K562 (cell line): Measurements from ENCODE around the gene MIXL1. TPM values are rescaled to one million over a fixed set of nuclear protein-coding genes. Genes with fewer than 3 reads are reported as not detected.

Experiments
- ATAC-seq: fragments of 200-7000 bp; cut with Tn5 transposase; 3 replicates; pipeline ENCODE4 v1.9.1; 2020; ENCODE audit warnings: moderate library complexity
- BruUV-seq: library from RNA; stranded (reverse); fragments of 400-500 nt; replicated peaks from 2 replicates; lab custom pipeline; 2021; lab: Mats Ljungman, UMichigan
- CTCF ChIA-PET: fragments of 300-600 bp; formaldehyde crosslinking; extraction: SDS; loops from one replicate; lab custom pipeline; 2021; ENCODE audit warnings: low intra/inter-chr PET ratio; lab: Yijun Ruan, JAX
- POLR2A ChIA-PET: fragments of 300-600, 350-650 bp; sonication (Branson Sonifier 250); formaldehyde crosslinking; extraction: SDS; loops from one replicate; lab custom pipeline; 2021; ENCODE audit warnings: antibody characterized with exemption, inconsistent platforms; lab: Yijun Ruan, JAX
- DNase-seq, 4 experiments: peaks; one replicate each; pipeline versions ENCODE4 v3.0.0 to v3.0.0-alpha.2; 2011 to 2018; ENCODE audit warnings: low spot score in 3 of 4, mixed read lengths in 3 of 4; ENCODE audit errors: extremely low read depth in 1 of 4
- FAIRE-seq: peaks from 2 replicates; lab custom pipeline; 2011; peaks lifted over from hg19 to GRCh38; lab: Jason Lieb, UNC
- H2AFZ ChIP-seq: 2 replicates; pipeline ENCODE4 v1.6.0; 2011; ENCODE audit warnings: low read depth, low read length, control low read depth, inconsistent platforms
- H3K27ac ChIP-seq: fragments of 200-600 bp; 3 replicates; pipeline ENCODE4 v1.8.0; 2011; ENCODE audit warnings: low read depth, mild to moderate bottlenecking, control low read depth, inconsistent platforms, low read length, moderate library complexity, mixed read lengths; ENCODE audit errors: extremely low read depth
- H3K27me3 ChIP-seq, 2 experiments: fragments of 300-600 bp in 1 of 2; 2 replicates in 1 of 2; 3 replicates in 1 of 2; pipeline versions ENCODE4 v1.6.0 to v1.8.0; 2011; ENCODE audit warnings: inconsistent platforms in 2 of 2, low read length in 2 of 2, mild to moderate bottlenecking in 1 of 2, mixed read lengths in 1 of 2, moderate library complexity in 1 of 2; ENCODE audit not compliant: control insufficient read depth in 2 of 2, insufficient read depth in 2 of 2
- H3K36me3 ChIP-seq: fragments of 300-600 bp; 3 replicates; pipeline ENCODE4 v1.8.0; 2011; ENCODE audit warnings: mild to moderate bottlenecking, low read length, inconsistent platforms; ENCODE audit not compliant: control insufficient read depth, insufficient read depth
- H3K4me1 ChIP-seq, 2 experiments: fragments of 200-600 bp in 1 of 2; replicated peaks in 1 of 2; 2 replicates in 1 of 2; 3 replicates in 1 of 2; pipeline versions ENCODE4 v1.5.1 to v1.8.0; 2011; ENCODE audit warnings: inconsistent platforms in 2 of 2, low read length in 2 of 2, mild to moderate bottlenecking in 1 of 2, mixed read lengths in 1 of 2, moderate library complexity in 1 of 2; ENCODE audit not compliant: control insufficient read depth in 2 of 2, insufficient read depth in 2 of 2
- H3K4me2 ChIP-seq: 2 replicates; pipeline ENCODE4 v1.6.1; 2011; ENCODE audit warnings: low read length, control low read depth, inconsistent platforms, mixed read lengths; ENCODE audit not compliant: insufficient read depth
- H3K4me3 ChIP-seq: fragments of 200-600 bp; sonication (generic), shearing (Covaris generic); 2 replicates; pipeline ENCODE4 v1.5.1; 2016; ENCODE audit warnings: control low read depth, inconsistent platforms
- H3K79me2 ChIP-seq: fragments of 200-600 bp; 3 replicates; pipeline ENCODE4 v1.8.0; 2011; ENCODE audit warnings: low read length, inconsistent platforms; ENCODE audit not compliant: control insufficient read depth, insufficient read depth
- H3K9ac ChIP-seq, 2 experiments: 2 replicates each; pipeline versions ENCODE4 v1.6.0 to v1.6.1; 2011; ENCODE audit warnings: low read depth in 2 of 2, low read length in 2 of 2, control low read depth in 1 of 2, inconsistent platforms in 1 of 2, mild to moderate bottlenecking in 1 of 2, mixed read lengths in 1 of 2; ENCODE audit not compliant: insufficient read depth in 1 of 2
- H3K9me1 ChIP-seq: one replicate; pipeline ENCODE4 v1.6.0; 2011; ENCODE audit warnings: inconsistent platforms, mild to moderate bottlenecking, low read length, moderate library complexity; ENCODE audit not compliant: control insufficient read depth, insufficient read depth
- H3K9me3 ChIP-seq: replicated peaks from 2 replicates; pipeline ENCODE4 v1.5.1; 2011; ENCODE audit warnings: low read depth, low read length, inconsistent platforms; ENCODE audit not compliant: control insufficient read depth, insufficient read depth
- H4K20me1 ChIP-seq: replicated peaks from 2 replicates; pipeline ENCODE4 v1.6.1; 2011; ENCODE audit warnings: low read length, inconsistent platforms, mixed read lengths; ENCODE audit not compliant: control insufficient read depth, insufficient read depth
- C11orf30 ChIP-seq: fragments of 450-650 bp; IDR thresholded peaks from 2 replicates; pipeline ENCODE4 v1.6.1; 2016; ENCODE audit warnings: low read depth, mild to moderate bottlenecking
- CHCHD3 ChIP-seq: fragments of 250-450 bp; sonication (Bioruptor Pico); IDR thresholded peaks from 2 replicates; pipeline ENCODE4 v2.1.2; 2022; ENCODE audit warnings: mild to moderate bottlenecking
- EZH2 ChIP-seq: IDR thresholded peaks from 2 replicates; pipeline ENCODE4 v1.6.1; 2012; ENCODE audit warnings: low read depth, mild to moderate bottlenecking, inconsistent platforms, low read length, borderline replicate concordance
- MAFF ChIP-seq: IDR thresholded peaks from 2 replicates; pipeline ENCODE4 v1.6.1; 2012; ENCODE audit warnings: low read length, improper control_type of control experiment
- MAFG ChIP-seq: fragments of 450-650 bp; conservative IDR thresholded peaks from 2 replicates; pipeline ENCODE4 v1.6.1; 2016; ENCODE audit warnings: missing genetic modification characterization, missing compliant biosample characterization
- MAFK ChIP-seq: IDR thresholded peaks from 2 replicates; pipeline ENCODE4 v1.6.1; 2011; ENCODE audit warnings: low read length, improper control_type of control experiment
- NFE2 ChIP-seq: IDR thresholded peaks from 2 replicates; pipeline ENCODE4 v1.6.1; 2014; ENCODE audit warnings: antibody characterized with exemption, low read depth
- NFE2L1 ChIP-seq: fragments of 450-650 bp; IDR thresholded peaks from 2 replicates; pipeline ENCODE4 v1.6.1; 2016; ENCODE audit warnings: missing genetic modification characterization, low read depth, mild to moderate bottlenecking, missing compliant biosample characterization, moderate library complexity, borderline replicate concordance
- NR2C2 ChIP-seq, 2 experiments: fragments of 200-800 bp in 1 of 2; sonication (Bioruptor generic) in 1 of 2; sonication (generic) in 1 of 2; formaldehyde crosslinking in 1 of 2; IDR thresholded peaks; 2 replicates each; pipeline versions ENCODE4 v1.6.1 to v1.8.0; 2016 to 2022; ENCODE audit warnings: mild to moderate bottlenecking in 1 of 2, missing compliant biosample characterization in 1 of 2, missing genetic modification characterization in 1 of 2, missing genetic modification reagents in 1 of 2
- ZNF316 ChIP-seq: fragments of 450-650 bp; IDR thresholded peaks from 2 replicates; pipeline ENCODE4 v1.6.1; 2016
- WGBS: fragments of 100-300 bp; shearing (Covaris generic); methylation state at CpG from one replicate; pipeline ENCODE4 v1.1.6; 2016; ENCODE audit warnings: low coverage, mixed read lengths; ENCODE audit not compliant: insufficient coverage; ENCODE audit errors: missing lambda C conversion rate; 5-methylcytosine and 5-hydroxymethylcytosine counted together
- in situ Hi-C: fragments of 300-500 bp; cut with MboI; formaldehyde crosslinking; loops from 4 replicates; pipeline ENCODE4 v1.15.0; 2018; ENCODE audit warnings: inconsistent platforms, mixed read lengths
- intact Hi-C: fragments of 100-400 bp; cut with micrococcal nuclease; formaldehyde crosslinking; loops from 2 replicates; pipeline ENCODE4 v1.14.2; 2022
- polyA plus RNA-seq, 8 experiments: library from polyadenylated mRNA; depleted of rRNA in 4 of 8; stranded (reverse) in 5 of 8; unstranded in 3 of 8; fragments of >200 nt; fragmentation: Nextera tagmentation in 2 of 8; fragmentation: Illumina TruSeq in 1 of 8; extraction: Ambion mirVana in 2 of 8; extraction: Trizol in 1 of 8; gene quantifications; 2 replicates each; pipeline versions ENCODE4 v1.2.1 to v1.2.3, GENCODE V29; 2011 to 2014; ENCODE audit warnings: inconsistent platforms in 1 of 8, missing spikeins in 1 of 8
- total RNA-seq, 7 experiments: library from RNA; depleted of rRNA in 6 of 7; stranded (reverse); fragments of >200 nt in 6 of 7; fragmentation: Illumina TruSeq in 2 of 7; extraction: Trizol in 2 of 7; gene quantifications; 2 replicates each; pipeline versions ENCODE4 v1.2.1 to v1.2.3, GENCODE V29; 2011 to 2021; ENCODE audit warnings: low replicate concordance in 1 of 7
- TF ChIP-seq, protein P1 (sequence below): fragments of 250-450 bp; sonication (Bioruptor Pico); IDR thresholded peaks from 2 replicates; pipeline ENCODE4 v1.9.0; 2021; ENCODE audit warnings: mild to moderate bottlenecking, inconsistent platforms
- TF ChIP-seq, protein P2 (sequence below): sonication (generic); IDR thresholded peaks from 2 replicates; pipeline ENCODE4 v1.6.1; 2016

The MIXL1 gene
- total and polyA plus RNA-seq, 9 of the 15 experiments (the other 6 are each of a cell fraction or from before 2014, with no cell fraction given): not detected

DNA sequence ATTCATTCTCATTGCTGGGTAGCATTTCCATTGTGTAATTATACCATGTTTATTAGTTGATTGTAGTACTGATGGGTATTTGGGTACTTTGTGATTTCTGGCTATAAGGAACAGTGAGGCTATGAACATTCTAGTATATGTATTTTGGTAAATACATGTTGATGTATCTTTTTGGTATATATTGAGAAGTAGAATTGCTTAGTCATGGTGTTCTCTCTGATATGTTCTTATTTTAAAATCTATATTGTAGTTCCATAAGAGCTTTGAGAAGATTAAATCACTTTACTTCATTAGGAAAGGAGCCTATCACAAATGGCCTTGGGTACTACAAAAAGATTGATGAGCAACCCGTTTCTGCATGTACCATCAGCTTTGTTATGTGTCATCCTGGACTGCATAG lies 13.4 kb downstream of the MIXL1 start:
- Histone ChIP-seq H3K9me3 (no peaks in the 10 kb centered on the region), H3K36me3 (peaks cover 73% of the 10 kb centered on the region), H3K9ac (no peak overlapping the region), H2AFZ (no peak overlapping the region), H3K4me2 (no peak overlapping the region), H3K27ac (no peak overlapping the region), H3K4me3 (no peak overlapping the region), H4K20me1 (no peaks in the 10 kb centered on the region), H3K79me2 (no peaks in the 10 kb centered on the region), H3K27me3 (no peaks in the 10 kb centered on the region), H3K9me1 (no peaks in the 10 kb centered on the region), H3K4me1 (no peaks in the 10 kb centered on the region)
- in situ Hi-C loops (no loop called here), intact Hi-C loops (loop anchor here (5.0 kb wide), 1 partner anchor 1140 kb away; no protein-coding TSS in a partner anchor)
- ChIA-PET POLR2A (interaction anchor here (1.4 kb wide), 1 partner anchor 11 kb away, joined by 3 read pairs; no protein-coding TSS in a partner anchor), CTCF (no interaction called here)
- 81% methylated on average over 1 of the region's 1 CpG for WGBS
- DNase-seq (no peak), ATAC-seq (no peak), FAIRE-seq (no peak)
- BruUV-seq: no TSS peak
- TF ChIP-seq MAFG (tag) (peak; percentile 77), NR2C2 (CRISPR knock-in tag; IDR thresholded peaks at IDR 0.05) (no peak), NR2C2 (tag; IDR thresholded peaks at IDR 0.05) (no peak), C11orf30 (peak; percentile 44; the same call in 1 of the 2 replicates), ZNF316 (peak; percentile 75), NFE2 (peak; percentile 32; the same call in 1 of the 2 replicates), CHCHD3 (CRISPR knock-in tag) (no peak), NFE2L1 (peak; percentile 57), MAFF (peak; percentile 16; the same call in 1 of the 2 replicates), EZH2 (no peak), MAFK (peak; percentile 15; the same call in 1 of the 2 replicates)
- TF ChIP-seq, protein P1, sequence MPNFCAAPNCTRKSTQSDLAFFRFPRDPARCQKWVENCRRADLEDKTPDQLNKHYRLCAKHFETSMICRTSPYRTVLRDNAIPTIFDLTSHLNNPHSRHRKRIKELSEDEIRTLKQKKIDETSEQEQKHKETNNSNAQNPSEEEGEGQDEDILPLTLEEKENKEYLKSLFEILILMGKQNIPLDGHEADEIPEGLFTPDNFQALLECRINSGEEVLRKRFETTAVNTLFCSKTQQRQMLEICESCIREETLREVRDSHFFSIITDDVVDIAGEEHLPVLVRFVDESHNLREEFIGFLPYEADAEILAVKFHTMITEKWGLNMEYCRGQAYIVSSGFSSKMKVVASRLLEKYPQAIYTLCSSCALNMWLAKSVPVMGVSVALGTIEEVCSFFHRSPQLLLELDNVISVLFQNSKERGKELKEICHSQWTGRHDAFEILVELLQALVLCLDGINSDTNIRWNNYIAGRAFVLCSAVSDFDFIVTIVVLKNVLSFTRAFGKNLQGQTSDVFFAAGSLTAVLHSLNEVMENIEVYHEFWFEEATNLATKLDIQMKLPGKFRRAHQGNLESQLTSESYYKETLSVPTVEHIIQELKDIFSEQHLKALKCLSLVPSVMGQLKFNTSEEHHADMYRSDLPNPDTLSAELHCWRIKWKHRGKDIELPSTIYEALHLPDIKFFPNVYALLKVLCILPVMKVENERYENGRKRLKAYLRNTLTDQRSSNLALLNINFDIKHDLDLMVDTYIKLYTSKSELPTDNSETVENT (CRISPR knock-in tag): no peak
- TF ChIP-seq, protein P2, sequence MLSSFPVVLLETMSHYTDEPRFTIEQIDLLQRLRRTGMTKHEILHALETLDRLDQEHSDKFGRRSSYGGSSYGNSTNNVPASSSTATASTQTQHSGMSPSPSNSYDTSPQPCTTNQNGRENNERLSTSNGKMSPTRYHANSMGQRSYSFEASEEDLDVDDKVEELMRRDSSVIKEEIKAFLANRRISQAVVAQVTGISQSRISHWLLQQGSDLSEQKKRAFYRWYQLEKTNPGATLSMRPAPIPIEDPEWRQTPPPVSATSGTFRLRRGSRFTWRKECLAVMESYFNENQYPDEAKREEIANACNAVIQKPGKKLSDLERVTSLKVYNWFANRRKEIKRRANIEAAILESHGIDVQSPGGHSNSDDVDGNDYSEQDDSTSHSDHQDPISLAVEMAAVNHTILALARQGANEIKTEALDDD: no peak
